Activated T-cell treated with anti-CD3 and anti-CD28 coated beads, Interleukin-2, amount 50 U/mL, for 72 hours (primary cell): ENCODE data around the gene RPUSD1. TPM values are rescaled to one million over a fixed set of nuclear protein-coding genes. Genes with fewer than 3 reads are reported as not detected.
"Not testable (repeated sequence)": the region's sequence is repeated elsewhere in the genome, so short reads cannot be mapped to it uniquely, and the experiment has no call there.

Experiments
- ATAC-seq, 2 donors: fragments of 150-1000 bp; cut with Tn5 transposase; replicated peaks in 1 of 2; 2 replicates each; pipeline ENCODE4 v1.10.0; 2021; ENCODE audit warnings: moderate library complexity in 2 of 2, mild to moderate bottlenecking in 1 of 2
- DNase-seq, 2 donors: peaks; one replicate each; pipeline ENCODE4 v3.0.0; 2021 to 2022; ENCODE audit warnings: mixed read lengths in 1 of 2
- H3K27ac Mint-ChIP-seq: one replicate; pipeline ENCODE4 v1.8.0; 2022; ENCODE audit warnings: mild to moderate bottlenecking, moderate library complexity, mixed read lengths
- H3K27me3 Mint-ChIP-seq: one replicate; pipeline ENCODE4 v1.8.0; 2022; ENCODE audit warnings: low read depth, mixed read lengths
- H3K36me3 Mint-ChIP-seq, 2 donors: one replicate each; pipeline ENCODE4 v1.8.0; 2022; ENCODE audit warnings: mixed read lengths in 2 of 2, mild to moderate bottlenecking in 1 of 2; ENCODE audit not compliant: insufficient read depth in 2 of 2
- H3K4me1 Mint-ChIP-seq: one replicate; pipeline ENCODE4 v1.8.0; 2022; ENCODE audit warnings: low read depth, mixed read lengths
- H3K4me3 Mint-ChIP-seq, 2 donors: one replicate each; pipeline ENCODE4 v1.8.0; 2022; ENCODE audit warnings: mild to moderate bottlenecking in 2 of 2, mixed read lengths in 2 of 2, moderate library complexity in 2 of 2
- H3K9me3 Mint-ChIP-seq, 2 donors: one replicate each; pipeline ENCODE4 v1.8.0; 2022; ENCODE audit warnings: mixed read lengths in 2 of 2
- total RNA-seq, 2 donors: library from RNA; stranded (reverse); gene quantifications; one replicate each; pipeline ENCODE4 v1.2.3, GENCODE V29; 2022

Gene RPUSD1
- total RNA-seq, 2 donors from 2014 or later, result 14.0 to 22.7 TPM

- H3K36me3 Mint-ChIP-seq, result no peaks in the 10 kb centered on the region
- H3K4me1 Mint-ChIP-seq, result no peaks in the 10 kb centered on the region
- H3K4me3 Mint-ChIP-seq, result no peak overlapping the region
- H3K9me3 Mint-ChIP-seq, result no peaks in the 10 kb centered on the region
- H3K27ac Mint-ChIP-seq, result no peak overlapping the region
- no peaks in the 10 kb centered on the region for H3K27me3 Mint-ChIP-seq
- DNase-seq (peak in 1 of 2 donors; percentile 44), ATAC-seq (no peak)
Observed at GRCh38 chr16:745739-746138, 42.4 kb downstream of the RPUSD1 start.

GRCh38 chr16:743794-744500 is 44.2 kb downstream of the RPUSD1 start:
- Mint-ChIP-seq H3K4me1 (peaks cover 13% of the 10 kb centered on the region), H3K36me3 (no peaks in the 10 kb centered on the region), H3K27ac (no peak overlapping the region), H3K9me3 (no peaks in the 10 kb centered on the region), H3K4me3 (no peak overlapping the region), H3K27me3 (no peaks in the 10 kb centered on the region)
- DNase-seq (no peak), ATAC-seq (no peak)

- H3K36me3 Mint-ChIP-seq, DNase-seq, ATAC-seq, H3K9me3 Mint-ChIP-seq, H3K27me3 Mint-ChIP-seq, H3K27ac Mint-ChIP-seq, H3K4me3 Mint-ChIP-seq: not testable (repeated sequence)
- H3K4me1 Mint-ChIP-seq, result peaks cover 20% of the 10 kb centered on the region
Observed at GRCh38 chr16:742894-743293, 45.3 kb downstream of the RPUSD1 start.

GRCh38 chr16:741986-742629 is 46.1 kb downstream of the RPUSD1 start:
- Mint-ChIP-seq H3K36me3 (peaks cover 0 to 3% of the 10 kb centered on the region in 2 donors), H3K27me3 (no peaks in the 10 kb centered on the region), H3K4me3 (peak overlapping the region; percentile 87 to 88), H3K4me1 (peaks cover 27% of the 10 kb centered on the region), H3K9me3 (no peaks in the 10 kb centered on the region), H3K27ac (peak overlapping the region; percentile 57)
- ATAC-seq (no peak), DNase-seq (no peak)

- H3K9me3 Mint-ChIP-seq, result no peaks in the 10 kb centered on the region
- H3K4me3 Mint-ChIP-seq, result peak within 1 kb of the TSS; percentile 87 to 88
- peak within 1 kb of the TSS; percentile 79 for H3K27ac Mint-ChIP-seq
- ATAC-seq, result peak; percentile 76 to 77
- H3K4me1 Mint-ChIP-seq, result peaks cover 38% of the 10 kb centered on the region
- no peaks in the 10 kb centered on the region for H3K27me3 Mint-ChIP-seq
- DNase-seq, result peak; percentile 92 to 97
- H3K36me3 Mint-ChIP-seq, result peaks cover 0 to 3% of the 10 kb centered on the region in 2 donors
Observed at GRCh38 chr16:740764-741505, 47.2 kb downstream of the RPUSD1 start, which contains the start of gene CIAO3. Gene CIAO3, minus strand, starts transcription at chr16:740997. Its CDS starts 12 bp downstream, at chr16:740985.

GRCh38 chr16:740459-740763 is 47.8 kb downstream of the RPUSD1 start:
- no peaks in the 10 kb centered on the region for H3K9me3 Mint-ChIP-seq
- H3K4me1 Mint-ChIP-seq, result peaks cover 44% of the 10 kb centered on the region
- H3K36me3 Mint-ChIP-seq, result peaks cover under 1 to 4% of the 10 kb centered on the region in 2 donors

GRCh38 chr16:739560-740458 is 48.4 kb downstream of the RPUSD1 start:
- Mint-ChIP-seq H3K4me3 (peak overlapping the region; percentile 87 to 88), H3K27me3 (no peaks in the 10 kb centered on the region), H3K27ac (peak overlapping the region; percentile 79), H3K9me3 (no peaks in the 10 kb centered on the region), H3K36me3 (peaks cover 4 to 6% of the 10 kb centered on the region in 2 donors), H3K4me1 (peaks cover 48% of the 10 kb centered on the region)
- ATAC-seq (no peak), DNase-seq (no peak)

More at GRCh38 chr16:740459-740763, 47.8 kb downstream of the RPUSD1 start:
- Mint-ChIP-seq H3K27ac (peak overlapping the region; percentile 79), H3K4me3 (peak overlapping the region; percentile 87 to 88), H3K27me3 (no peaks in the 10 kb centered on the region)
- peak in 1 of 2 donors; percentile 10 for ATAC-seq
- DNase-seq, result no peak

- DNase-seq, result no peak
- Mint-ChIP-seq H3K27ac (no peak overlapping the region), H3K9me3 (no peaks in the 10 kb centered on the region), H3K27me3 (no peaks in the 10 kb centered on the region), H3K4me3 (peak overlapping the region in 1 of 2 donors; percentile 65), H3K4me1 (peaks cover 48% of the 10 kb centered on the region), H3K36me3 (peaks cover 4 to 6% of the 10 kb centered on the region in 2 donors)
- ATAC-seq, result no peak
Observed at GRCh38 chr16:736936-737481, 51.2 kb downstream of the RPUSD1 start.

GRCh38 chr16:735982-736453 is 52.2 kb downstream of the RPUSD1 start:
- H3K9me3 Mint-ChIP-seq, result no peaks in the 10 kb centered on the region
- H3K4me1 Mint-ChIP-seq, result peaks cover 48% of the 10 kb centered on the region
- ATAC-seq (peak; percentile 87 to 89), DNase-seq (peak; percentile 76 to 86)
- H3K4me3 Mint-ChIP-seq, result peak overlapping the region; percentile 65 to 80
- H3K27me3 Mint-ChIP-seq, result no peaks in the 10 kb centered on the region
- peak overlapping the region; percentile 51 for H3K27ac Mint-ChIP-seq
- peaks cover 4 to 6% of the 10 kb centered on the region in 2 donors for H3K36me3 Mint-ChIP-seq

- H3K9me3 Mint-ChIP-seq, result no peaks in the 10 kb centered on the region
- no peaks in the 10 kb centered on the region for H3K27me3 Mint-ChIP-seq
- no peak overlapping the region for H3K27ac Mint-ChIP-seq
- peaks cover 48% of the 10 kb centered on the region for H3K4me1 Mint-ChIP-seq
- ATAC-seq (no peak), DNase-seq (no peak)
- H3K4me3 Mint-ChIP-seq, result peak overlapping the region; percentile 1 to 65
- H3K36me3 Mint-ChIP-seq, result peaks cover 4 to 6% of the 10 kb centered on the region in 2 donors
Observed at GRCh38 chr16:734981-735881, 53.0 kb downstream of the RPUSD1 start.
